HCT116 (cell line): ENCODE measurements around the gene KRTAP10-10. TPM values are rescaled to one million over a fixed set of nuclear protein-coding genes. Genes with fewer than 3 reads are reported as not detected.

Experiments
- ATAC-seq: fragments of 200-7000 bp; cut with Tn5 transposase; 2 replicates; pipeline ENCODE4 v1.9.1; 2020; ENCODE audit warnings: mild to moderate bottlenecking, moderate library complexity
- BruUV-seq: library from RNA; stranded (reverse); fragments of 400-500 nt; replicated peaks from 2 replicates; lab custom pipeline; 2021; lab: Mats Ljungman, UMichigan
- CTCF ChIA-PET: fragments of 300-600 bp; sonication (Branson Sonifier 250); formaldehyde crosslinking; loops from one replicate; lab custom pipeline; 2021; ENCODE audit warnings: antibody characterized with exemption; lab: Charles Lee
- POLR2A ChIA-PET: fragments of 300-600, 350-600 bp; sonication (Branson Sonifier 250); formaldehyde crosslinking; loops from one replicate; lab custom pipeline; 2021; ENCODE audit warnings: antibody characterized with exemption; lab: Charles Lee
- RAD21 ChIA-PET, 2 experiments: fragments of 300-600 bp; sonication (Branson Sonifier 250); formaldehyde crosslinking; loops; one replicate each; lab custom pipeline; 2023; ENCODE audit warnings: low total read pairs in 2 of 2; ENCODE audit not compliant: uncharacterized antibody in 2 of 2, unreplicated experiment in 2 of 2, low non-redundant PET in 1 of 2; lab: Charles Lee
- DNase-seq: peaks from one replicate; pipeline ENCODE4 v3.0.0-alpha.2; 2010; ENCODE audit warnings: low read depth, low spot score
- H2AFZ ChIP-seq: fragments of 200-600 bp; shearing (Covaris generic), sonication (generic); 2 replicates; pipeline ENCODE4 v1.6.1; 2017; ENCODE audit warnings: low read depth, mixed run types, mixed read lengths, antibody characterized with exemption, low read length; ENCODE audit not compliant: poor library complexity, severe bottlenecking
- H3K27ac ChIP-seq: 2 replicates; pipeline ENCODE4 v1.5.1; 2012; ENCODE audit warnings: low read depth, low read length
- H3K27me3 ChIP-seq: fragments of 200-600 bp; sonication (generic); 2 replicates; pipeline ENCODE4 v1.6.1; 2016; ENCODE audit warnings: mixed run types, low read length, mixed read lengths; ENCODE audit not compliant: insufficient read depth
- H3K36me3 ChIP-seq, 2 experiments: fragments of 200-500 bp in 1 of 2; fragments of 200-600 bp in 1 of 2; sonication (Bioruptor generic) in 1 of 2; sonication (generic) in 1 of 2; 2 replicates each; pipeline versions ENCODE4 v1.5.1 to v1.6.1; 2014 to 2016; ENCODE audit warnings: low read length in 2 of 2, inconsistent platforms in 1 of 2, mixed read lengths in 1 of 2, mixed run types in 1 of 2; ENCODE audit not compliant: insufficient read depth in 2 of 2, control insufficient read depth in 1 of 2
- H3K4me1 ChIP-seq, 2 experiments: fragments of 200-600 bp in 1 of 2; sonication (generic) in 1 of 2; 2 replicates each; pipeline versions ENCODE4 v1.5.1 to v1.6.1; 2012 to 2017; ENCODE audit warnings: low read length in 2 of 2, inconsistent platforms in 1 of 2, mild to moderate bottlenecking in 1 of 2, mixed read lengths in 1 of 2, mixed run types in 1 of 2, moderate library complexity in 1 of 2; ENCODE audit not compliant: insufficient read depth in 2 of 2, control insufficient read depth in 1 of 2
- H3K4me2 ChIP-seq: fragments of 200-600 bp; sonication (generic); 2 replicates; pipeline ENCODE4 v1.6.1; 2017; ENCODE audit warnings: mixed run types, low read length, mixed read lengths
- H3K4me3 ChIP-seq, 2 experiments: fragments of 200-600 bp in 1 of 2; sonication (generic) in 1 of 2; replicated peaks in 1 of 2; 2 replicates each; pipeline ENCODE4 v1.5.1; 2011 to 2016; ENCODE audit warnings: low read length in 2 of 2, control low read depth in 1 of 2, low read depth in 1 of 2, mild to moderate bottlenecking in 1 of 2, mixed read lengths in 1 of 2, mixed run types in 1 of 2
- H3K79me2 ChIP-seq: fragments of 200-600 bp; sonication (generic); 2 replicates; pipeline ENCODE4 v1.6.1; 2017; ENCODE audit warnings: mild to moderate bottlenecking, mixed run types, low read length, moderate library complexity, mixed read lengths; ENCODE audit not compliant: insufficient read depth
- H3K9ac ChIP-seq: fragments of 200-600 bp; sonication (generic); 2 replicates; pipeline ENCODE4 v1.6.1; 2016; ENCODE audit warnings: low read length, mixed read lengths
- H3K9me2 ChIP-seq: fragments of 200-600 bp; sonication (generic), shearing (Covaris generic); 2 replicates; pipeline ENCODE4 v1.6.1; 2017; ENCODE audit warnings: mixed run types, mild to moderate bottlenecking, moderate library complexity; ENCODE audit not compliant: insufficient read depth
- H3K9me3 ChIP-seq, 2 experiments: fragments of 200-500 bp in 1 of 2; fragments of 200-600 bp in 1 of 2; sonication (Bioruptor generic) in 1 of 2; sonication (generic) in 1 of 2; 2 replicates each; pipeline ENCODE4 v1.6.1; 2014 to 2017; ENCODE audit warnings: low read length in 2 of 2, mixed read lengths in 2 of 2, inconsistent platforms in 1 of 2, low read depth in 1 of 2, mild to moderate bottlenecking in 1 of 2, mixed run types in 1 of 2, moderate library complexity in 1 of 2; ENCODE audit not compliant: control insufficient read depth in 1 of 2, insufficient read depth in 1 of 2
- H4K20me1 ChIP-seq: fragments of 200-600 bp; sonication (generic), shearing (Covaris generic); 2 replicates; pipeline ENCODE4 v1.6.1; 2017; ENCODE audit warnings: mixed run types, mild to moderate bottlenecking, moderate library complexity; ENCODE audit not compliant: insufficient read depth
- ELF1 ChIP-seq: IDR thresholded peaks from 2 replicates; pipeline ENCODE4 v1.6.1; 2012; ENCODE audit warnings: low read depth, borderline replicate concordance
- REST ChIP-seq: IDR thresholded peaks from 2 replicates; pipeline ENCODE4 v1.6.1; 2012; ENCODE audit warnings: low read depth
- TCF7L2 ChIP-seq: IDR thresholded peaks from 2 replicates; pipeline ENCODE4 v1.7.0; 2011; ENCODE audit warnings: borderline replicate concordance, inconsistent platforms; ENCODE audit not compliant: insufficient read depth, insufficient read length; ENCODE audit errors: extremely low read depth
- ZNF274 ChIP-seq: fragments of 200-500 bp; sonication (Bioruptor generic); IDR thresholded peaks from 2 replicates; pipeline ENCODE4 v1.6.1; 2014; ENCODE audit warnings: mild to moderate bottlenecking, low read depth, low read length, inconsistent platforms
- intact Hi-C: fragments of 100-400 bp; cut with micrococcal nuclease; formaldehyde crosslinking; loops from 2 replicates; pipeline ENCODE4 v1.10.0; 2022
- total RNA-seq: library from RNA; stranded (reverse); gene quantifications from one replicate; pipeline ENCODE4 v1.2.1, GENCODE V29; 2021; ENCODE audit not compliant: unreplicated experiment
- TF ChIP-seq, protein P1 (sequence below), 3 experiments: fragments of 200-600 bp in 1 of 3; sonication (generic) in 1 of 3; IDR thresholded peaks in 2 of 3; conservative IDR thresholded peaks in 1 of 3; 2 replicates each; pipeline ENCODE4 v1.5.1; 2012 to 2017; ENCODE audit warnings: low read depth in 2 of 3, low read length in 2 of 3, antibody characterized with exemption in 1 of 3, borderline replicate concordance in 1 of 3, control low read depth in 1 of 3, mild to moderate bottlenecking in 1 of 3, mixed read lengths in 1 of 3, mixed run types in 1 of 3, moderate library complexity in 1 of 3; ENCODE audit not compliant: insufficient read depth in 1 of 3

The KRTAP10-10 gene
- total RNA-seq, 1 experiment from 2014 or later, result not detected

DNA sequence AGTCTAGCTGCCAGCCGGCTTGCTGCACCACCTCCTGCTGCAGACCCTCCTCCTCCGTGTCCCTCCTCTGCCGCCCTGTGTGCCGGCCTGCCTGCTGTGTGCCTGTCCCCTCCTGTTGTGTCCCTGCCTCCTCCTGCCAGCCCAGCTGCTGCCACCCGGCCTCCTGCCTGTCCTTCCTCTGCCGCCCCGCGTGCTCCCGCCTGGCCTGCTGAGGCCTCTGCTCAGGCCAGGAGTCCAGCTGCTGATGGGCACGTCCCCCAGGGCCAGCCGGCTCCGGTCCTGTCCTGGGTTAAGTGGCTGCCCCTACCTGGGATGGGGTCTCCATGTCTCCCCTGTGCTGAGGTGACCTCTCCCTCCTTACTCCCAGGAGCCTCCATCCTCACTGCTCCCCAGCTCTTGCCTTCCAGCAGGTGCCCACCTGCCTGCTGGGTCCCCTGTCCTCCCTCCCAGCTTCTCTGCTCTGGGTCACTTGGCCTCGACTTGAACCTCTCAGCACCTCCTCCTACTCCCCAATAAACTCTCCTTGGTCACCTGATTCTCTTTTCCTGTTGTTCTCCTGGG, 24.4 kb upstream of the KRTAP10-10 start:
- H3K4me1 ChIP-seq, result no peaks in the 10 kb centered on the region
- H3K27ac ChIP-seq, result no peak overlapping the region
- no peaks in the 10 kb centered on the region for H4K20me1 ChIP-seq
- no peak overlapping the region for H3K4me3 ChIP-seq
- DNase-seq (no peak), ATAC-seq (no peak)
- ChIA-PET POLR2A (no interaction called here), RAD21 (no interaction called here), CTCF (no interaction called here)
- no peak overlapping the region for H2AFZ ChIP-seq
- H3K36me3 ChIP-seq, result no peaks in the 10 kb centered on the region
- no peak overlapping the region for H3K4me2 ChIP-seq
- BruUV-seq, result no TSS peak
- no peak overlapping the region for H3K9ac ChIP-seq
- TF ChIP-seq TCF7L2 (no peak), ZNF274 (no peak), ELF1 (no peak), REST (no peak)
- TF ChIP-seq, protein P1, sequence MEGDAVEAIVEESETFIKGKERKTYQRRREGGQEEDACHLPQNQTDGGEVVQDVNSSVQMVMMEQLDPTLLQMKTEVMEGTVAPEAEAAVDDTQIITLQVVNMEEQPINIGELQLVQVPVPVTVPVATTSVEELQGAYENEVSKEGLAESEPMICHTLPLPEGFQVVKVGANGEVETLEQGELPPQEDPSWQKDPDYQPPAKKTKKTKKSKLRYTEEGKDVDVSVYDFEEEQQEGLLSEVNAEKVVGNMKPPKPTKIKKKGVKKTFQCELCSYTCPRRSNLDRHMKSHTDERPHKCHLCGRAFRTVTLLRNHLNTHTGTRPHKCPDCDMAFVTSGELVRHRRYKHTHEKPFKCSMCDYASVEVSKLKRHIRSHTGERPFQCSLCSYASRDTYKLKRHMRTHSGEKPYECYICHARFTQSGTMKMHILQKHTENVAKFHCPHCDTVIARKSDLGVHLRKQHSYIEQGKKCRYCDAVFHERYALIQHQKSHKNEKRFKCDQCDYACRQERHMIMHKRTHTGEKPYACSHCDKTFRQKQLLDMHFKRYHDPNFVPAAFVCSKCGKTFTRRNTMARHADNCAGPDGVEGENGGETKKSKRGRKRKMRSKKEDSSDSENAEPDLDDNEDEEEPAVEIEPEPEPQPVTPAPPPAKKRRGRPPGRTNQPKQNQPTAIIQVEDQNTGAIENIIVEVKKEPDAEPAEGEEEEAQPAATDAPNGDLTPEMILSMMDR (IDR thresholded peaks at IDR 0.05 in 2 of 3, conservative IDR thresholded peaks at IDR 0.05 in 1 of 3; ENCODE audit: borderline replicate concordance in 1 of 3, insufficient read depth in 1 of 3, low read depth in 2 of 3, low read length in 2 of 3), result no peak
- H3K9me2 ChIP-seq, result no peaks in the 10 kb centered on the region
- H3K9me3 ChIP-seq, result peaks cover 3 to 5% of the 10 kb centered on the region in 2 experiments; a peak in 2 of 4 replicates
- H3K79me2 ChIP-seq, result no peaks in the 10 kb centered on the region
- H3K27me3 ChIP-seq, result no peaks in the 10 kb centered on the region
- intact Hi-C loops, result no loop called here
